ENCODE data around the gene CEBPA. TPM values are rescaled to one million over a fixed set of nuclear protein-coding genes. Genes with fewer than 3 reads are reported as not detected.

CEBPA gene
- polyA plus RNA-seq, 1 experiment: 0.50 TPM

DNA sequence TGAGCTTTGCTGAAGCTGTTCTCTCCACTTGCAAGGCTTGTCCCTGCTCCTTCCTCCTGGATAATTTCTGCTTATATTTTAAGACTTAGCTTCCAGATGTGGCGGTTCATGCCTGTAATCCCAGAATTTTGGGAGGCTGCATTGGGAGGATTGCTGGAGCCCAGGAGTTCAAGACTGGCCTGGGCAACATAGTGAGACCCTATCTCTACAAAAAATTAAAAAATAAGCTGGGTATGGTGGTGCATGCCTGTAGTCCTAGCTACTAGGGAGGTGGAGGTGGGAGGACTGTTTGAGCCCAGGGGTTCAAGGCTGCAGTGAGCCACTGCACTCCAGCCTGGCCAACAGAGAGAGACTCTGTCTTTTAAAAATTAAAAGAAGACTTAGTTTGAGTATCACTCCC is 31.6 kb downstream of the CEBPA start:
- CTCF ChIA-PET: interaction anchor here (0.6 to 2.0 kb wide), 3 partner anchors 10 to 25 kb away, joined by 3 to 7 read pairs (median 3); no protein-coding TSS in a partner anchor
- DNase-seq (ENCODE audit: low read depth): no peak

DNA sequence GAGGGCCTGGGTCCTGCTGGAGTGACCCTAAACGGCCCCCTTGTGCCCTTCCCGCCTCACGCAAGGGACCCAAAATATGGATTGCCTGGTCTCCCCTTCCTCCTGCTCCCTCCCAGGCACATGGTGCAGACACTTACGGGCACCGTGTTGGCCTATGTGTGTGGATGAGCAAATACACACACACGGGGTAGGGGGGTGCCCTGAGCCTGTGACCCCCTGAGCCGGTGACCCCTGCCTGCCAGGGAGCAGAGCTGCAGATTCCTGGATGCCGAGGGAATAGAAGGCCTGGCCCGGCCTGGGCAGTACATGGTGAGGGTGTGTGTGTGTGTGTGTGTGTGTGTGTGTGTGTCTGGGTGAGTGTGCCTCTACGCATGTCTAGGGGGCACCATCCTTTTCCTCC is 33.3 kb downstream of the CEBPA start:
- Histone ChIP-seq H3K4me3 (ENCODE audit: low read depth, low read length) (no peak overlapping the region), H3K36me3 (ENCODE audit: control insufficient read depth, insufficient read depth, low read length) (no peaks in the 10 kb centered on the region), H3K27me3 (ENCODE audit: control insufficient read depth, insufficient read depth, low read length) (no peaks in the 10 kb centered on the region)
- POLR2A ChIA-PET: no interaction called here
- TF ChIP-seq, protein P1, sequence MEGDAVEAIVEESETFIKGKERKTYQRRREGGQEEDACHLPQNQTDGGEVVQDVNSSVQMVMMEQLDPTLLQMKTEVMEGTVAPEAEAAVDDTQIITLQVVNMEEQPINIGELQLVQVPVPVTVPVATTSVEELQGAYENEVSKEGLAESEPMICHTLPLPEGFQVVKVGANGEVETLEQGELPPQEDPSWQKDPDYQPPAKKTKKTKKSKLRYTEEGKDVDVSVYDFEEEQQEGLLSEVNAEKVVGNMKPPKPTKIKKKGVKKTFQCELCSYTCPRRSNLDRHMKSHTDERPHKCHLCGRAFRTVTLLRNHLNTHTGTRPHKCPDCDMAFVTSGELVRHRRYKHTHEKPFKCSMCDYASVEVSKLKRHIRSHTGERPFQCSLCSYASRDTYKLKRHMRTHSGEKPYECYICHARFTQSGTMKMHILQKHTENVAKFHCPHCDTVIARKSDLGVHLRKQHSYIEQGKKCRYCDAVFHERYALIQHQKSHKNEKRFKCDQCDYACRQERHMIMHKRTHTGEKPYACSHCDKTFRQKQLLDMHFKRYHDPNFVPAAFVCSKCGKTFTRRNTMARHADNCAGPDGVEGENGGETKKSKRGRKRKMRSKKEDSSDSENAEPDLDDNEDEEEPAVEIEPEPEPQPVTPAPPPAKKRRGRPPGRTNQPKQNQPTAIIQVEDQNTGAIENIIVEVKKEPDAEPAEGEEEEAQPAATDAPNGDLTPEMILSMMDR (IDR thresholded peaks at IDR 0.05; ENCODE audit: insufficient read depth, low read depth, low read length): no peak
- no peak for DNase-seq (ENCODE audit: low read depth)
- CTCF ChIA-PET: interaction anchor here (1.1 to 2.0 kb wide), 2 partner anchors 23 to 34 kb away, joined by 3 to 7 read pairs; no protein-coding TSS in a partner anchor

More for the DNA sequence above, 31.6 kb downstream of the CEBPA start:
- Histone ChIP-seq H3K27me3 (ENCODE audit: control insufficient read depth, insufficient read depth, low read length) (no peaks in the 10 kb centered on the region), H3K4me3 (ENCODE audit: low read depth, low read length) (no peak overlapping the region), H3K36me3 (ENCODE audit: control insufficient read depth, insufficient read depth, low read length) (no peaks in the 10 kb centered on the region)
- POLR2A ChIA-PET: no interaction called here
- TF ChIP-seq, protein P1 (IDR thresholded peaks at IDR 0.05; ENCODE audit: insufficient read depth, low read depth, low read length): no peak

DNA sequence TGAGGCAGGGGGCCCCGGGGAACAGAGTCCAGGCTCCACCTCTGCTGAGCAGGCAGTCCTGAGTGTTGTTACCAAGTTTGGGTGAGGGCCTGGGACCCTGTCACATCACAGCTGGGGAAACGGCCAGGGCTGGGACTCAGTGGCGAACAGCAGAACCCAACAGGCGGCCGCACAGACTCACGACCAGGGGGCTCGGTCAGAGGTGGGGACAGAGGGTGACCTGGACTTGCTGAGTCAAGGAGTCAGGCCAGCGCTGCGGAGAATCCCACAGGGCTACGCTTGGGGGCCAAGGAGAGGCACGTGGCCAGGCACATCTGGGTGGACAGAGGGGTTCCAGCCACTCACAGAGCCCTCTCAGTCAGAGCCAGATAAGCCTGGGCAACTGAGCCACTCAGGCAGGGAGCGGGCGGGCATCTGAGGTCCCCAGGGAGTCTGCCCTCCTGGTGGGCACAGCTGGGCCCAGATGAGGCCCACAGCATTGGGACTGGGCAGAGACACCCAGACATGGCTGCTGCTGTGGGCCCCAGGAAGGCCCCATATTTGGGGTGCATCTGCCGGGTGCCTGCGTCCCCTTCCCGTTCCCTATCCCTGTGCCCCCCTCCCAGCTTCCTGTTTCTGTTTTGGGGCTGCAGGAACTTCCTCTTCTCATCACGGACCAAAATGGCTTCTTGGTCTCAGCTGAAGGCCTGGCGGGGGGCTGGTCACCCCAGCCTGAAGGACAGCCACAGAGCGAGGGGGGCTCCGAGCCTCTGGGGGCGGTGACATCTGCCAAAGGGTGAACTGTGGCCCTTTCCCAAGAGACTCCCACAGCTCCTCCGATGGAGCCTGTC is 34.0 kb downstream of the CEBPA start:
- POLR2A ChIA-PET: no interaction called here
- CTCF ChIA-PET: interaction anchor here (0.9 to 2.0 kb wide), 4 partner anchors 10 to 139 kb away, joined by 3 to 7 read pairs (median 3); no protein-coding TSS in a partner anchor

DNA sequence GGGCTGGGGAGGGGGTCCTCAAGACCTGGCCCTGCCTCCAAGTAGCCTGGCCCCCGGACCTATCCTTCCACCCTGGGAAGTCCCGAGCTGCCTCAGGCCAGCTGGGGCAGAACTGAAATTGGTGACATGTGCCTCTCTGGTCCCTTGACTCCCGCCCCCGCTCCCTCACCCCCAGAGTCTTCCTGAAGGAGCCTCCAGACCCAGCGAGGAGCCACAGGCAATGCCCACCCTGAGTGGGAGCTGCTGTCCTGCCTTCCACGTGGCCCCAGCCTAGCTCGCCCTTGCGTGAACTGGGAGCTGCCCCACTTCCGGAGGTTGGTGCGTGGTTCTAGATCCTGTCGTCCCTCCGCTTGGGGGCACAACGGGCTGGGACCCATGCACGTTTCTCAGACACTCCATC is 34.6 kb downstream of the CEBPA start:
- DNase-seq (ENCODE audit: low read depth): no peak
- CTCF ChIA-PET: interaction anchor here (0.7 to 1.1 kb wide), 4 partner anchors 10 to 510 kb away, joined by 3 read pairs; no protein-coding TSS in a partner anchor
- H3K4me3 ChIP-seq (ENCODE audit: low read depth, low read length): no peak overlapping the region
- TF ChIP-seq, protein P1 (IDR thresholded peaks at IDR 0.05; ENCODE audit: insufficient read depth, low read depth, low read length): no peak
- H3K36me3 ChIP-seq (ENCODE audit: control insufficient read depth, insufficient read depth, low read length): no peaks in the 10 kb centered on the region
- H3K27me3 ChIP-seq (ENCODE audit: control insufficient read depth, insufficient read depth, low read length): no peaks in the 10 kb centered on the region
- POLR2A ChIA-PET: no interaction called here

More for the DNA sequence above, 34.0 kb downstream of the CEBPA start:
- no peak for DNase-seq (ENCODE audit: low read depth)
- Histone ChIP-seq H3K36me3 (ENCODE audit: control insufficient read depth, insufficient read depth, low read length) (no peaks in the 10 kb centered on the region), H3K4me3 (ENCODE audit: low read depth, low read length) (no peak overlapping the region), H3K27me3 (ENCODE audit: control insufficient read depth, insufficient read depth, low read length) (no peaks in the 10 kb centered on the region)
- TF ChIP-seq, protein P1 (IDR thresholded peaks at IDR 0.05; ENCODE audit: insufficient read depth, low read depth, low read length): no peak

DNA sequence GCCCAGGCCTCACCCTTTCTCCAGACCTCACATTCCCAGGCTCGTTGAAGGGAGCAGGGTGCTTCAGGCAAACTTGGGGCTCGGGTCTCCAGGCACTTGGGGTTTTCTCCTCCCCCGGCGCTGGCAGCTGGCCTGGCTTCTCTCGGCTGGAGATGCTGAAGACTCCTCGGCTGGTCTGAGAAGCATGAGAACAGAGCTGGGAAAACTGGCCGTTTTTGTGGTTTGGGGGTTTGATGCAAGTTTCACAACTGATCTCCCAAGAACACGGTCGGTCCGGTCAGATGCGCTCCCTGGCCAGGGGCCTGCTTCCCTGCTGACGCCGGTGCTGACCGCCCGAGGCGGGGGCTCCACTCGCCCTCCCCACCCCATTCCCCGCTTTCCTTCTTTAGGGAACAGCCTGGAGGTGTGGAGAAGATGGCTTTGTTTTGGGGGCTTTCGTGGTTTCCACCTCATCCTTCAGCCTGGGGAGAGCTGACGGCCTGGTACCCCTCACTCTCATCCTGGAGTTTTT is 35.3 kb downstream of the CEBPA start:
- DNase-seq (ENCODE audit: low read depth): no peak
- H3K27me3 ChIP-seq (ENCODE audit: control insufficient read depth, insufficient read depth, low read length): no peaks in the 10 kb centered on the region
- H3K4me3 ChIP-seq (ENCODE audit: low read depth, low read length): no peak overlapping the region
- POLR2A ChIA-PET: no interaction called here
- TF ChIP-seq, protein P1 (IDR thresholded peaks at IDR 0.05; ENCODE audit: insufficient read depth, low read depth, low read length): no peak
- H3K36me3 ChIP-seq (ENCODE audit: control insufficient read depth, insufficient read depth, low read length): no peaks in the 10 kb centered on the region
- CTCF ChIA-PET: interaction anchor here (0.7 to 1.1 kb wide), 2 partner anchors 25 to 511 kb away, joined by 3 read pairs; no protein-coding TSS in a partner anchor
